Measurements from ENCODE around the gene FN1.

- no peak for TF ChIP-seq CTCF (IDR thresholded peaks at IDR 0.05)
- TF ChIP-seq EZH2phosphoT487 (IDR thresholded peaks at IDR 0.05), result no peak
Measured at GRCh38 chr2:215450188-215451011, 14.5 kb upstream of the FN1 start.
